HepG2 (cell line): ENCODE measurements around the gene ZG16. TPM values are rescaled to one million over a fixed set of nuclear protein-coding genes. Genes with fewer than 3 reads are reported as not detected.
A peak's percentile ranks its signal among the peaks of the same experiment; 100 is the strongest.

ENCODE experiments used
- EED ChIP-seq: sonication (generic); formaldehyde crosslinking; IDR thresholded peaks from 2 replicates; pipeline ENCODE4 v1.5.0; 2020; ENCODE audit warnings: mild to moderate bottlenecking, missing genetic modification reagents
- FOXA1 ChIP-seq, 2 experiments: fragments of 450-650 bp in 1 of 2; sonication (generic) in 1 of 2; formaldehyde crosslinking in 1 of 2; IDR thresholded peaks; 2 replicates each; pipeline versions ENCODE4 v1.4.0 to v1.6.1; 2016 to 2020; ENCODE audit warnings: missing genetic modification reagents in 1 of 2
- PPARG ChIP-seq: conservative IDR thresholded peaks from 2 replicates; pipeline ENCODE4 v1.6.1; 2016; ENCODE audit warnings: missing biosample characterization, missing genetic modification reagents
- RFXAP ChIP-seq: sonication (generic); formaldehyde crosslinking; IDR thresholded peaks from 2 replicates; pipeline ENCODE4 v1.4.0; 2020; ENCODE audit warnings: missing genetic modification reagents, borderline replicate concordance
- SIN3A ChIP-seq: IDR thresholded peaks from 2 replicates; pipeline ENCODE4 v1.6.1; 2011; ENCODE audit warnings: low read depth, mild to moderate bottlenecking, control low read depth, low read length, borderline replicate concordance
- TOPORS ChIP-seq: sonication (generic); formaldehyde crosslinking; IDR thresholded peaks from 2 replicates; pipeline ENCODE4 v1.8.0; 2023; ENCODE audit warnings: mild to moderate bottlenecking, missing genetic modification reagents
- TSC22D2 ChIP-seq: sonication (generic); formaldehyde crosslinking; IDR thresholded peaks from 2 replicates; pipeline ENCODE4 v1.5.1; 2020; ENCODE audit warnings: missing genetic modification reagents, mild to moderate bottlenecking, borderline replicate concordance
- ZNF761 ChIP-seq: sonication (generic); formaldehyde crosslinking; conservative IDR thresholded peaks from 2 replicates; pipeline ENCODE4 v1.4.0; 2020; ENCODE audit warnings: mild to moderate bottlenecking, missing genetic modification reagents
- ZNF792 ChIP-seq: IDR thresholded peaks from 2 replicates; pipeline ENCODE4 v1.6.1; 2016
- polyA plus RNA-seq, 8 experiments: library from polyadenylated mRNA; depleted of rRNA in 3 of 8; stranded (reverse) in 7 of 8; unstranded in 1 of 8; fragments of >200 nt; fragmentation: Illumina TruSeq in 4 of 8; extraction: Trizol in 4 of 8; gene quantifications; 2 replicates each; pipeline versions ENCODE4 v1.2.1 to v1.2.3, GENCODE V29; 2011 to 2016; ENCODE audit warnings: low read depth in 4 of 8, missing spikeins in 1 of 8, mixed read lengths in 1 of 8; ENCODE audit not compliant: insufficient read depth in 1 of 8
- total RNA-seq, 5 experiments: library from RNA; depleted of rRNA; stranded (reverse); fragments of >200 nt; fragmentation: Illumina TruSeq; extraction: Trizol; gene quantifications; 2 replicates each; pipeline ENCODE4 v1.2.3, GENCODE V29; 2016; ENCODE audit warnings: low read depth in 1 of 5
- TF ChIP-seq, protein P1 (sequence below): sonication (generic); formaldehyde crosslinking; IDR thresholded peaks from 2 replicates; pipeline ENCODE4 v1.8.0; 2022; ENCODE audit warnings: mild to moderate bottlenecking, missing genetic modification reagents; ENCODE audit not compliant: insufficient replicate concordance
- TF ChIP-seq, protein P2 (sequence below): sonication (generic); formaldehyde crosslinking; IDR thresholded peaks from 2 replicates; pipeline ENCODE4 v1.5.1; 2020; ENCODE audit warnings: mild to moderate bottlenecking, missing genetic modification reagents, moderate library complexity
- TF ChIP-seq, protein P3 (sequence below): sonication (generic); formaldehyde crosslinking; IDR thresholded peaks from 2 replicates; pipeline ENCODE4 v1.4.0; 2020; ENCODE audit warnings: missing genetic modification reagents
- TF ChIP-seq, protein P4 (sequence below): sonication (generic); formaldehyde crosslinking; IDR thresholded peaks from 2 replicates; pipeline ENCODE4 v1.4.0; 2020; ENCODE audit warnings: missing genetic modification reagents
- TF ChIP-seq, protein P5 (sequence below): IDR thresholded peaks from 2 replicates; pipeline ENCODE4 v1.6.1; 2016; ENCODE audit warnings: missing compliant biosample characterization, missing genetic modification reagents, borderline replicate concordance
- TF ChIP-seq, protein P6 (sequence below): sonication (generic); formaldehyde crosslinking; IDR thresholded peaks from 2 replicates; pipeline ENCODE4 v1.5.0; 2020; ENCODE audit warnings: missing genetic modification reagents, mild to moderate bottlenecking, borderline replicate concordance
- TF ChIP-seq, protein P7 (sequence below): sonication (generic); formaldehyde crosslinking; IDR thresholded peaks from 2 replicates; pipeline ENCODE4 v1.4.0; 2020; ENCODE audit warnings: mild to moderate bottlenecking, missing genetic modification reagents

ZG16 gene
- total and polyA plus RNA-seq, 2 of the 13 experiments (the other 11 are each of a cell fraction or from before 2014, with no cell fraction given) = 0.04 to 0.07 TPM

DNA sequence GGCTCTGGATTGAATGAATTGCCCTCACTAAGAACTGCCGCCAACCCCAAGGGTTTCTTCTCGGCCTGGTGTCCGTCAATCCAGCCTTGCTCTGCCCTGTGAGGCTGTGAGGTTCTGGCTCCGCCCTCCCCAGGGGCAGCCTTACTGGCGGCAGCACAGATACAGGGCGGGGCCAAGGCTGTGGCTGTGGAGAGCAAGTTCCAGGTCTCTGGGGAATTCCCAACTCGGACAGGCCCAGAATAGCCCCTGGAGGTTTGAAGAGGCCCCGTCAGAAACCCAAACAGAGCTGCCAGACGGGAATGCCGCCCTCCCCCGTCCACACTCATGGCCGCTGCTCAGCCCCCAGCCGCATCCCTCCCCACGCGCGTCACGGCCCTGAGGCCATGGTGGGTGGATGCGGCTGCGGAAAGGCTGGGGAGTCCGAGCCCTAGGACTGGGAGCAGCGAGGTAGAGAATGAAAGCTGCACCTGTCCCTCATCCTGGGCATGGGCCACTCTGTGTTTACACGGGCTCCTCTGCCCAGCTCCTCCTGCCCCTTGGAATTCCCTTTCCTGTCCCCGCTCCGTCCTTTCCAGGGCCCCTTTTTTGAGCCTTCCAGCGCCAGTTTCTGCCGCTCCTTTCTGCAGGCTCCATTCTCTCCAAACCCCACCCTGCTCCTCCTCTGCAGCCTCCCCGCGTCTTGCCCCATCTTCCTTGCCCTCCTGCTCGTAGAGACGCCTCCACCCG lies 33.3 kb downstream of the ZG16 start (continued):
- TF ChIP-seq, protein P1, sequence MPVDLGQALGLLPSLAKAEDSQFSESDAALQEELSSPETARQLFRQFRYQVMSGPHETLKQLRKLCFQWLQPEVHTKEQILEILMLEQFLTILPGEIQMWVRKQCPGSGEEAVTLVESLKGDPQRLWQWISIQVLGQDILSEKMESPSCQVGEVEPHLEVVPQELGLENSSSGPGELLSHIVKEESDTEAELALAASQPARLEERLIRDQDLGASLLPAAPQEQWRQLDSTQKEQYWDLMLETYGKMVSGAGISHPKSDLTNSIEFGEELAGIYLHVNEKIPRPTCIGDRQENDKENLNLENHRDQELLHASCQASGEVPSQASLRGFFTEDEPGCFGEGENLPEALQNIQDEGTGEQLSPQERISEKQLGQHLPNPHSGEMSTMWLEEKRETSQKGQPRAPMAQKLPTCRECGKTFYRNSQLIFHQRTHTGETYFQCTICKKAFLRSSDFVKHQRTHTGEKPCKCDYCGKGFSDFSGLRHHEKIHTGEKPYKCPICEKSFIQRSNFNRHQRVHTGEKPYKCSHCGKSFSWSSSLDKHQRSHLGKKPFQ = peak; percentile 21
- TF ChIP-seq EED (CRISPR knock-in tag) (no peak), ZNF792 (CRISPR knock-in tag) (peak; percentile 76), PPARG (no peak), ZNF761 (CRISPR knock-in tag) (no peak), SIN3A (peak; percentile 72; the same call in 1 of the 2 replicates), TOPORS (CRISPR knock-in tag) (no peak), FOXA1 (IDR thresholded peaks at IDR 0.05) (no peak), FOXA1 (CRISPR knock-in tag; IDR thresholded peaks at IDR 0.05) (peak; percentile 54), RFXAP (peak; percentile 75; the same call in 1 of the 2 replicates), TSC22D2 (CRISPR knock-in tag) (0 out of 2 replicates have a peak, but pooled peaks have one; percentile 16)
- TF ChIP-seq, protein P2, sequence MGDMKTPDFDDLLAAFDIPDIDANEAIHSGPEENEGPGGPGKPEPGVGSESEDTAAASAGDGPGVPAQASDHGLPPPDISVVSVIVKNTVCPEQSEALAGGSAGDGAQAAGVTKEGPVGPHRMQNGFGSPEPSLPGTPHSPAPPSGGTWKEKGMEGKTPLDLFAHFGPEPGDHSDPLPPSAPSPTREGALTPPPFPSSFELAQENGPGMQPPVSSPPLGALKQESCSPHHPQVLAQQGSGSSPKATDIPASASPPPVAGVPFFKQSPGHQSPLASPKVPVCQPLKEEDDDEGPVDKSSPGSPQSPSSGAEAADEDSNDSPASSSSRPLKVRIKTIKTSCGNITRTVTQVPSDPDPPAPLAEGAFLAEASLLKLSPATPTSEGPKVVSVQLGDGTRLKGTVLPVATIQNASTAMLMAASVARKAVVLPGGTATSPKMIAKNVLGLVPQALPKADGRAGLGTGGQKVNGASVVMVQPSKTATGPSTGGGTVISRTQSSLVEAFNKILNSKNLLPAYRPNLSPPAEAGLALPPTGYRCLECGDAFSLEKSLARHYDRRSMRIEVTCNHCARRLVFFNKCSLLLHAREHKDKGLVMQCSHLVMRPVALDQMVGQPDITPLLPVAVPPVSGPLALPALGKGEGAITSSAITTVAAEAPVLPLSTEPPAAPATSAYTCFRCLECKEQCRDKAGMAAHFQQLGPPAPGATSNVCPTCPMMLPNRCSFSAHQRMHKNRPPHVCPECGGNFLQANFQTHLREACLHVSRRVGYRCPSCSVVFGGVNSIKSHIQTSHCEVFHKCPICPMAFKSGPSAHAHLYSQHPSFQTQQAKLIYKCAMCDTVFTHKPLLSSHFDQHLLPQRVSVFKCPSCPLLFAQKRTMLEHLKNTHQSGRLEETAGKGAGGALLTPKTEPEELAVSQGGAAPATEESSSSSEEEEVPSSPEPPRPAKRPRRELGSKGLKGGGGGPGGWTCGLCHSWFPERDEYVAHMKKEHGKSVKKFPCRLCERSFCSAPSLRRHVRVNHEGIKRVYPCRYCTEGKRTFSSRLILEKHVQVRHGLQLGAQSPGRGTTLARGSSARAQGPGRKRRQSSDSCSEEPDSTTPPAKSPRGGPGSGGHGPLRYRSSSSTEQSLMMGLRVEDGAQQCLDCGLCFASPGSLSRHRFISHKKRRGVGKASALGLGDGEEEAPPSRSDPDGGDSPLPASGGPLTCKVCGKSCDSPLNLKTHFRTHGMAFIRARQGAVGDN = peak; percentile 83; the same call in 1 of the 2 replicates
- TF ChIP-seq, protein P3, sequence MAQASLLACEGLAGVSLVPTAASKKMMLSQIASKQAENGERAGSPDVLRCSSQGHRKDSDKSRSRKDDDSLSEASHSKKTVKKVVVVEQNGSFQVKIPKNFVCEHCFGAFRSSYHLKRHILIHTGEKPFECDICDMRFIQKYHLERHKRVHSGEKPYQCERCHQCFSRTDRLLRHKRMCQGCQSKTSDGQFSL (CRISPR knock-in tag) = peak; percentile 67; the same call in 1 of the 2 replicates
- TF ChIP-seq, protein P4, sequence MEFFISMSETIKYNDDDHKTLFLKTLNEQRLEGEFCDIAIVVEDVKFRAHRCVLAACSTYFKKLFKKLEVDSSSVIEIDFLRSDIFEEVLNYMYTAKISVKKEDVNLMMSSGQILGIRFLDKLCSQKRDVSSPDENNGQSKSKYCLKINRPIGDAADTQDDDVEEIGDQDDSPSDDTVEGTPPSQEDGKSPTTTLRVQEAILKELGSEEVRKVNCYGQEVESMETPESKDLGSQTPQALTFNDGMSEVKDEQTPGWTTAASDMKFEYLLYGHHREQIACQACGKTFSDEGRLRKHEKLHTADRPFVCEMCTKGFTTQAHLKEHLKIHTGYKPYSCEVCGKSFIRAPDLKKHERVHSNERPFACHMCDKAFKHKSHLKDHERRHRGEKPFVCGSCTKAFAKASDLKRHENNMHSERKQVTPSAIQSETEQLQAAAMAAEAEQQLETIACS (CRISPR knock-in tag) = peak; percentile 54
- TF ChIP-seq, protein P5, sequence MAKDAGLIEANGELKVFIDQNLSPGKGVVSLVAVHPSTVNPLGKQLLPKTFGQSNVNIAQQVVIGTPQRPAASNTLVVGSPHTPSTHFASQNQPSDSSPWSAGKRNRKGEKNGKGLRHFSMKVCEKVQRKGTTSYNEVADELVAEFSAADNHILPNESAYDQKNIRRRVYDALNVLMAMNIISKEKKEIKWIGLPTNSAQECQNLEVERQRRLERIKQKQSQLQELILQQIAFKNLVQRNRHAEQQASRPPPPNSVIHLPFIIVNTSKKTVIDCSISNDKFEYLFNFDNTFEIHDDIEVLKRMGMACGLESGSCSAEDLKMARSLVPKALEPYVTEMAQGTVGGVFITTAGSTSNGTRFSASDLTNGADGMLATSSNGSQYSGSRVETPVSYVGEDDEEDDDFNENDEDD (CRISPR knock-in tag) = peak; percentile 24; the same call in 1 of the 2 replicates
- TF ChIP-seq, protein P6, sequence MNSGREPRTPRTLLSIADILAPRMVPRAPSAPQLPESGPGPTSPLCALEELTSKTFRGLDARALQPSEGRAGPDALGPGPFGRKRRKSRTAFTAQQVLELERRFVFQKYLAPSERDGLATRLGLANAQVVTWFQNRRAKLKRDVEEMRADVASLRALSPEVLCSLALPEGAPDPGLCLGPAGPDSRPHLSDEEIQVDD (CRISPR knock-in tag) = no peak
- TF ChIP-seq, protein P7, sequence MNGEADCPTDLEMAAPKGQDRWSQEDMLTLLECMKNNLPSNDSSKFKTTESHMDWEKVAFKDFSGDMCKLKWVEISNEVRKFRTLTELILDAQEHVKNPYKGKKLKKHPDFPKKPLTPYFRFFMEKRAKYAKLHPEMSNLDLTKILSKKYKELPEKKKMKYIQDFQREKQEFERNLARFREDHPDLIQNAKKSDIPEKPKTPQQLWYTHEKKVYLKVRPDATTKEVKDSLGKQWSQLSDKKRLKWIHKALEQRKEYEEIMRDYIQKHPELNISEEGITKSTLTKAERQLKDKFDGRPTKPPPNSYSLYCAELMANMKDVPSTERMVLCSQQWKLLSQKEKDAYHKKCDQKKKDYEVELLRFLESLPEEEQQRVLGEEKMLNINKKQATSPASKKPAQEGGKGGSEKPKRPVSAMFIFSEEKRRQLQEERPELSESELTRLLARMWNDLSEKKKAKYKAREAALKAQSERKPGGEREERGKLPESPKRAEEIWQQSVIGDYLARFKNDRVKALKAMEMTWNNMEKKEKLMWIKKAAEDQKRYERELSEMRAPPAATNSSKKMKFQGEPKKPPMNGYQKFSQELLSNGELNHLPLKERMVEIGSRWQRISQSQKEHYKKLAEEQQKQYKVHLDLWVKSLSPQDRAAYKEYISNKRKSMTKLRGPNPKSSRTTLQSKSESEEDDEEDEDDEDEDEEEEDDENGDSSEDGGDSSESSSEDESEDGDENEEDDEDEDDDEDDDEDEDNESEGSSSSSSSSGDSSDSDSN (CRISPR knock-in tag) = peak; percentile 56
